HUES64 (cell line): Measurements from ENCODE around the gene TRAF3.

Source experiments
- H3K27ac ChIP-seq: 2 replicates; pipeline ENCODE4 v1.7.0; 2013; ENCODE audit warnings: low read depth, low read length, inconsistent platforms
- H3K27me3 ChIP-seq: 2 replicates; pipeline ENCODE4 v1.6.1; 2013; ENCODE audit warnings: mild to moderate bottlenecking, low read length; ENCODE audit not compliant: insufficient read depth
- H3K36me3 ChIP-seq: 2 replicates; pipeline ENCODE4 v1.6.1; 2013; ENCODE audit warnings: mild to moderate bottlenecking, low read length; ENCODE audit not compliant: insufficient read depth
- H3K4me1 ChIP-seq: 2 replicates; pipeline ENCODE4 v1.6.1; 2013; ENCODE audit warnings: mild to moderate bottlenecking, low read length, moderate library complexity; ENCODE audit not compliant: insufficient read depth
- H3K4me3 ChIP-seq: 2 replicates; pipeline ENCODE4 v1.5.1; 2013; ENCODE audit warnings: mild to moderate bottlenecking, low read length, moderate library complexity
- H3K9ac ChIP-seq: 2 replicates; pipeline ENCODE4 v1.6.1; 2013; ENCODE audit warnings: mild to moderate bottlenecking, low read depth, low read length
- H3K9me3 ChIP-seq: 2 replicates; pipeline ENCODE4 v1.6.1; 2013; ENCODE audit warnings: low read depth, low read length; ENCODE audit not compliant: insufficient read depth
- WGBS: fragments of 150-250, 120-280 bp; methylation state at CpG from one replicate; pipeline ENCODE4 v1.1.7; 2013; ENCODE audit warnings: missing lambda C conversion rate; 5-methylcytosine and 5-hydroxymethylcytosine counted together

The TRAF3 gene

DNA sequence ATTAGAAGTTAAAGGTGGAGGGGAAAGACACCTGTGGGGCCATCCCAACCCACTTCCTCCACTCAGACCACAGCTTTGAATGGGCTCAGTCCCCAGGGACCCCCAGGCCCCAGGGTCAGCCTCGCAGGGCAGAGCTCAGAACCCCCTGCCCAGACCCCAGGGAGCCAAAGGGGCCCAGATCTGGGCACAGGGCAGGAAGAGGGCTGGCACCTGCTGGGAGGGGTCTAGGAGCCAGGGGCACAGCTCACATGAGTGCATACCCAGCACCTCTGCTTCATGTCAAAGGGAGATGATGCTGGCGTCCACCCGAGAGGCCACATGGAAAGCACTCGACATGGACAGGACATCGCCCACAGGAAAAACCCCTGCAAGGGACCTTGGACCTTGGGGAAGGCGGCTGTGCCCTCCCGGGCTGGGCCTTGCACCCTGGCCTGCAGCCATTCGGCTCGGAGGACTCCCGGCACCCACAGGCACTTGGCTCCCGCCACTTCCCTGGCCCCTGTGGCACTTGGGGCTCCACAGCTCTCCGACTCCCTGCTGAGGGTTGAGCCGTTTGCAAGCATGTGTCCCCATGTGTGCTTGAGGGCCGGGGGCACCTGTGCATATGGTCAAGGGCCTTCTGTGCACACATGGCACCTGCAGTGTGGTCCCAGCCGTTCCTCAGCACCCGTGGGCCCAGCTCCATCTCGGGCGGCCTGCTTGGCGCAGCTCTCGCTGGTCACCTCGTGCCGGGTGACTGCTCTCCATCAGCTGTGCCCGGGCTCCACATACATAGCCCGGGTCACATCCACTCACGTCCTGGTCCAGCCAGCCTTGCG lies 137.4 kb downstream of the TRAF3 start:
- no peak overlapping the region for H3K9ac ChIP-seq
- no peaks in the 10 kb centered on the region for H3K36me3 ChIP-seq
- no peaks in the 10 kb centered on the region for H3K4me1 ChIP-seq
- 94% methylated on average over 26 of the region's 26 CpGs for WGBS
- H3K4me3 ChIP-seq, result no peak overlapping the region
- H3K27ac ChIP-seq, result no peak overlapping the region
- no peaks in the 10 kb centered on the region for H3K9me3 ChIP-seq
- no peaks in the 10 kb centered on the region for H3K27me3 ChIP-seq

DNA sequence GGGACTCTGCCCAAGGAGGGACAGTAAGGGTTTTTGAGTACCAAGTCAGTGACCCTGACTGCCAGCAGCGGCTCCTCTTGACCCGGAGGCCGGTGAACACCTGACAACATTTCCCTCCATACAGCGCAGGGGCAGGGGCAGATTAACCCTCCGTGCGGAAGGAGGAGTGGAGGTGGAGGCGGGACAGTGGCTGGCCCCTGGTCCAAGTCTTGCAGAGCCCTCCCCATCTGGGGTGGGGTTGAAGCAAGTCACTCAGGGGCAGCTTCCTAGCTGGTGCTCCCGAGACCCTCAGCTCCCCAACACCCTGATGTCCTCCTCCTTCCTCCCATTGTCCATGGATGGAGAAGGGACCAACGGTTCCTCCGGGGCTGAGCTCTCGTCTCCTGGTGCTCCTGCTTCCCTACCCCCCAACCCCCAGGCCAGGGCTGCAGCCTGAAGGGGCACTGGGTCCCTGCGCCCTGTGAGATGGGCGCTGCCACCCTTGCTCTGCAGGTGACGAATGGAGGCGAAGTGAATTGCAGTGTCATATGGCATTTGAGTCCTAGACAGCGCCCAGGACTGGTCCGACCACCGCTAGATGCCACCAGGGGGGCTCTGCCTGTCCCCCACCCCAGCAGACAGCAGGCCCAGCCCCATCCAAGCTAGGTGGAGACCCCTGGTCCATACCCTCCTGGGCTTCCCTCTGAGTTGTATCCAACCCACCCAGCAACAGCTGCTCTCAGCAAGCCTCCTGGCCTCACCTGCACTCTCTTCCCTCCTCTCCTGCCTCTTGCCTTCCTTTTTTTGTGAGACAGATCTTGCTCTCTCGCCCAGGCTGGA lies 138.3 kb downstream of the TRAF3 start:
- H3K27ac ChIP-seq, result no peak overlapping the region
- no peak overlapping the region for H3K4me3 ChIP-seq
- no peaks in the 10 kb centered on the region for H3K36me3 ChIP-seq
- H3K9ac ChIP-seq, result no peak overlapping the region
- no peaks in the 10 kb centered on the region for H3K4me1 ChIP-seq
- H3K9me3 ChIP-seq, result no peaks in the 10 kb centered on the region
- 0 out of 2 replicates have a peak, but pooled peaks cover 2% of the 10 kb centered on the region for H3K27me3 ChIP-seq
- 91% methylated on average over 19 of the region's 19 CpGs for WGBS

DNA sequence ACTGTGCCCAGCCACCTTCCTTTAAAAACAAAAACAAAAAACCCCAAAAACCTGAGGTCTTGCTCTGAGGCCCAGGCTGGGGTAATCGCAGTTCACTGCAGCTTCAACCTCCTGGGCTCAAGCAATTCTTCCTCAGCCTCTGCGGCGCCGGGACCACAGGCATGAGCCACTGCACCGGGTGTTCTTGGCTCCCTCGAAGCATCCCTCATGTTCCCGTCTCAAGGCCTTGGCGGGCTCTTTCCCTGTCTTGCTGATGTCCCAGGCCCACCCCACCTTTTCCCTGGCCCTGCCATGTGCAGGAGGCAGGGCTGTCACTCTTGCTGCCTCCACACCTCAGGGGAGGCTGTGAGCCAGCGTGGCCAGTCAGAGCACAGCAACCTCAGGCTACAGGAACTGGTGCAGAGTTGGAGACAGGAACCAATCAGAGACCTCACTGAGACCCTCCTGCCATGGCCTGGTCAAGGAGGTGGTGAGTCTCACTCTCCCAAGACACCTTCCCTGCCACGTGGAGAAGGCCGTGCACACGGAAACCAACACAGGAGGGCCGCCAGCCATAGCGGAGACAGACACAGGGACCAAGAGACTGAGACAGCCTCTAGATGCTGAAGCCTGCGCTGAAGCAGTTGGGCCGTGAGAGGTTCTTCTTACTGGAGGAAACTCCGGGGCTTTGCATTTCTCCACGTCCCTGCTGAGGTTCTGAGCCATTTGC lies 139.3 kb downstream of the TRAF3 start:
- H3K27ac ChIP-seq, result no peak overlapping the region
- no peaks in the 10 kb centered on the region for H3K36me3 ChIP-seq
- 87% methylated on average over 18 of the region's 18 CpGs for WGBS
- H3K27me3 ChIP-seq, result peaks cover 12% of the 10 kb centered on the region
- H3K9ac ChIP-seq, result no peak overlapping the region
- H3K4me1 ChIP-seq, result no peaks in the 10 kb centered on the region
- no peak overlapping the region for H3K4me3 ChIP-seq
- H3K9me3 ChIP-seq, result no peaks in the 10 kb centered on the region

DNA sequence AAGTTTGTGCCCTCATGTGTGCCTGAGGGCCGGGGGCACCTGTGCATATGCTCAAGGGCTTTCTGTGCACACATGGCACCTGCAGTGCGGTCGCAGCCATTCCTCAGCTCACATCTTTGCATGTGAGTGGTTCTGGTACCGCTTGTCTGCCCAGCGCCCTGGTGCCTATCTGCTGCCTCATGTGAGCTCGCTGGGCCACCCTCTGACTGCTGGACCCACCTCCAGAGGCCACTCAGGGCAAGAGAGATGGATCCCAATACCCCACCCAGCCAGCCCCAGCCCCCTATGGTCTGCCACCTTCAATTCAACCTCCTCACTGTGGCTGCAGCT lies 139.8 kb downstream of the TRAF3 start:
- H3K9me3 ChIP-seq, result no peaks in the 10 kb centered on the region
- H3K27me3 ChIP-seq, result peaks cover 17% of the 10 kb centered on the region
- no peaks in the 10 kb centered on the region for H3K36me3 ChIP-seq
- 87% methylated on average over 6 of the region's 6 CpGs for WGBS
- no peak overlapping the region for H3K27ac ChIP-seq
- no peak overlapping the region for H3K9ac ChIP-seq
- H3K4me1 ChIP-seq, result no peaks in the 10 kb centered on the region
- no peak overlapping the region for H3K4me3 ChIP-seq

DNA sequence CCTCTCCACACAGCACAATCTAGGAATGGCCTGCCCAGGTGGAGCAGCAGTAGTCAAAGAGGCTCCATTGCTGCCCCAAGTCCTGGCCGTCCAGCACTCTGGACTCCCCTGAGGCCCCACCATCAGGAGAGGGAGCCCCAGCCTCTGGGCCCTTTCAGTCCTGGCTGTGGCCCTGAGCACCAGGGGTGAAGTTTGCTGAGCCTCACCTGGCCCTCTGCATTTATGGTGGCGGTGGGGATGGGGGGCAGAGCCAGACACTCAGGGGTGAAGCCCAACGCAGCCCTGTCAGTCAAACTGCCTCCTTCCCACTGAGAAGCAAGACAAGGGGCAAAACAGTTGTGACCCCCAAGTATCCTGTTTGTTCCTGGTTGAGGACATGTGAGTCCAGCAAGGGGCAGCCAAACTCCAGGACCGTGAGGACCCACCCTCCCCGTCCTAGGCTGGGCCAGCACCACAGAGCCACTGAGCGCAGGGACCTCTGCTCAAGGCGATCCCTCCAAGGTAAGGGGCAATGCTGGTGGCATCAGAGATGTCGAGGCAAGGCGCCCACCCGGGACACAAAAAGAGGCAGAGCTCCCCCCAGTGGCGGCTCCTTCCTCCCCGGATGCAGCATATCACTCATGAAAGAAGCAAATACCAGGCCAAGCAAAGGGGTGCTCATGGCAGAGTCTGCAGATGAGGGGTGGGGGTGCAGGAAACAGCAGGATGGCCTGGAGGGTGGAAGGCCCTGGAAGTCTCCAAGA lies 140.4 kb downstream of the TRAF3 start:
- H3K27me3 ChIP-seq, result peaks cover 23% of the 10 kb centered on the region
- no peaks in the 10 kb centered on the region for H3K9me3 ChIP-seq
- WGBS, result 43% methylated on average over 12 of the region's 12 CpGs
- no peaks in the 10 kb centered on the region for H3K36me3 ChIP-seq
- H3K9ac ChIP-seq, result no peak overlapping the region
- H3K4me1 ChIP-seq, result no peaks in the 10 kb centered on the region
- no peak overlapping the region for H3K27ac ChIP-seq
- H3K4me3 ChIP-seq, result no peak overlapping the region

DNA sequence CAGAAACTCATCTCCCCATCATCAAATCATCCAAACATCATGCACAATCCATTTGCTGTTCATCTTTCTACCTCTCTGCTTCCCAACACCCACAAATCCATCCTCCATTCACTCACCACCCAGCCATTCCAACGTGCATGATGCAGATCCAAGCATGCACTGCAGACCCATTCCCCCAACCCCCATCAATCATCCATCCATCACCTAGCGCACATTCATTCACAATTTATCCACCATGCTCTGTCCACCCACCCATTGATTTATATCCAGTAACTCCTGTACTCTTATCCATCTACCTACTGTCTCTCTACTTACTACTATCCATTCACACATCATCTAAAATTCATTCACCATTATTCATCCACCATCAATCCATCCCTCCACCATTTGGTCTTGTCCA lies 141.2 kb downstream of the TRAF3 start:
- Histone ChIP-seq H3K4me1 (0 out of 2 replicates have a peak, but pooled peaks cover 1% of the 10 kb centered on the region), H3K9ac (no peak overlapping the region), H3K27ac (no peak overlapping the region), H3K36me3 (no peaks in the 10 kb centered on the region), H3K27me3 (peaks cover 31% of the 10 kb centered on the region), H3K4me3 (no peak overlapping the region), H3K9me3 (no peaks in the 10 kb centered on the region)
- 55% methylated on average over 2 of the region's 2 CpGs for WGBS

DNA sequence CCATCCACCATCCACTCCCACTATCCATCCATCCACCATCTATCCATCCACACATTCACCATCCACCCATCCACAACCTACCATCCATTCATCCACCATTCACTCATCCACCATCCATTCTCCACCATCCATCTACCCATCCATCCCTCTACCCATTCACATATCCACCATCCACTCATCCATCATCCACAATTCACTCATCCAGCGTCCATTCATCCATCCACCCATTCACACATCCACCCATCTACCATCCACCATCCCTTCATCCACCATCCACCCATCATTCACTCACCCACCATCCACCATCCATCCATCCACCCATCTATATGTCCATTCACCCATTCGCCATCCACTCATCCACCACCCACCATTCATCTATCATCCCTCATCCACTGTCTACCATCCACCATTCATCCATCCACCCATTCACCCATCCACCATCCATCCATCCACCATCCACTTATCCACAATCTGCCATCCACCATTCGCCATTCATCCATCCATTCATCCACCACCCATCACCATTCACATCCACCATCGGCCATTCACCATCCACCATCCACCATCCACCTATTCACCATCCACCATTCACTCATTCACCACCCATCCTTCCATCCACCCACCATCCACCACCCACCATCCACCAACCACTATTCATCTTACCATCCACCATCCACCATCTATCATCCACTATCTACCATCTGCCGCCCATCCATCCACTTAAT lies 143.2 kb downstream of the TRAF3 start:
- Histone ChIP-seq H3K9ac (no peak overlapping the region), H3K27ac (no peak overlapping the region), H3K4me1 (0 out of 2 replicates have a peak, but pooled peaks cover 4% of the 10 kb centered on the region), H3K9me3 (no peaks in the 10 kb centered on the region), H3K4me3 (no peak overlapping the region), H3K36me3 (no peaks in the 10 kb centered on the region), H3K27me3 (peaks cover 51% of the 10 kb centered on the region)
- WGBS, result 87% methylated on average over 5 of the region's 5 CpGs

DNA sequence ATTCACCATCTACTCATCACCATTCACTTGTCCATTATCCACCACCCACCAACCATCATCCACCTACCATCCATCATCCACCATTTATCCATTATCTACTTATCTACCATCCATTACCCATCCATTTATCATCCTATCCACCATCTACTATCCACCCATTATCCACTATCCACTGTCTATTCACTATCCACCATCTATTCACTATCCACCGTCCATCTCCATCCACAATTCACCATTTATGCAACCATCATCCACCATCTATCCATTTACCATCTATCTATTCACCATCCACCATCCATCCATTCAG lies 143.7 kb downstream of the TRAF3 start:
- Histone ChIP-seq H3K9ac (no peak overlapping the region), H3K9me3 (no peaks in the 10 kb centered on the region), H3K36me3 (no peaks in the 10 kb centered on the region), H3K4me1 (peaks cover 6% of the 10 kb centered on the region), H3K4me3 (no peak overlapping the region), H3K27ac (no peak overlapping the region), H3K27me3 (peaks cover 56% of the 10 kb centered on the region)
- 93% methylated on average over 1 of the region's 1 CpG for WGBS

DNA sequence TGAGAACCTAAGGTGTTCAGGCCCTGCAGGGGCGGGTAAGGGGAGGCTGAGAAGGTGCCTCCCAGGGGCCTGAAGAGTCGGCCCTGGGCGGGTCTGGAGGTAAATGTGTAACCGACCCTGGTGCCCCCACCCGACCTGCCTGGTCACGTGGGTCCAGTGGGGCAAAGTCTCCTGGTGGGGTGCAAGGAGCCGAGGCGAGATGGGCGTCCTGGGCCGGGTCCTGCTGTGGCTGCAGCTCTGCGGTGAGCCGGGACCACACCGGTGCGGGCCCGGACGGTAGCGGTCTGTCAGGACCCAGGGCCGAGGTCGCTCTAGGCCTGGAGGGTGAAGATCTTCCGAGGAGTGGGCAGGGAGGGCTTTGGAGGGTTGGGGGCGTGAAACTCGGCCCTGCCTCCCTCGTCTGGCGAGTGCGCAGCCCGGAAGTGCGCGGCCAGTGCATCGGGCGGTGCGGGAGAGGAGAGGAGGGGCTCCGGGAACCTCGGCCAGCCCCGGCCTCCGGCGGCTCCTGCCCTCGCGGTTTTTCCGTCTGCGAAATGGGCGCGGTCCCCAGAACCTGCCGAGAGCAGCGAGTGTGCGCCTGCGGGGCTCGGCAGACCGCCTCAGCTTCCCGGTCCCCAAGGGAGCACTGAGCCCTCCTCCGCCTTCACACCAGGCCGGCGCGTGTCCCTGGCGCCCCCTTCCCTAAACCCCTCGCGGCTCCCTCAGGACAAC lies 145.4 kb downstream of the TRAF3 start, which contains the start of gene AMN:
Gene AMN (plus strand): TSS at position 174 of the 711 bp plus-strand sequence. CDS start 26 bp downstream, at position 200.
- no peak within 1 kb of the TSS; the same call in 1 of the 2 replicates for H3K9ac ChIP-seq
- H3K4me3 ChIP-seq, result peak within 1 kb of the TSS; percentile 52
- no peaks in the 10 kb centered on the region for H3K36me3 ChIP-seq
- H3K9me3 ChIP-seq, result no peaks in the 10 kb centered on the region
- H3K27me3 ChIP-seq, result peaks cover 73% of the 10 kb centered on the region
- H3K4me1 ChIP-seq, result peaks cover 10% of the 10 kb centered on the region
- no peak within 1 kb of the TSS for H3K27ac ChIP-seq
- 7% methylated on average over 56 of the region's 56 CpGs for WGBS
